Muscle layer of duodenum (tissue), 2 donors: ENCODE data around the gene CENPT.
A peak's percentile ranks its signal among the peaks of the same experiment; 100 is the strongest.

ENCODE experiments used
- H3K27ac ChIP-seq: one replicate; pipeline ENCODE4 v1.7.0; 2013; ENCODE audit warnings: mild to moderate bottlenecking, low read length
- H3K27me3 ChIP-seq: one replicate; pipeline ENCODE4 v1.7.0; 2013; ENCODE audit warnings: low read depth, mild to moderate bottlenecking, control low read depth, low read length
- H3K36me3 ChIP-seq, 2 donors: one replicate each; pipeline ENCODE4 v1.7.0; 2013; ENCODE audit warnings: low read length in 2 of 2, control low read depth in 1 of 2, mild to moderate bottlenecking in 1 of 2; ENCODE audit not compliant: insufficient read depth in 2 of 2, control insufficient read depth in 1 of 2
- H3K4me1 ChIP-seq, 2 donors: one replicate each; pipeline ENCODE4 v1.7.0; 2013; ENCODE audit warnings: low read length in 2 of 2, mild to moderate bottlenecking in 2 of 2, control low read depth in 1 of 2, moderate library complexity in 1 of 2; ENCODE audit not compliant: insufficient read depth in 2 of 2, control insufficient read depth in 1 of 2
- H3K4me3 ChIP-seq, 2 donors: one replicate each; pipeline ENCODE4 v1.7.0; 2013; ENCODE audit warnings: low read length in 2 of 2, low read depth in 1 of 2, mild to moderate bottlenecking in 1 of 2
- H3K9me3 ChIP-seq, 2 donors: one replicate each; pipeline ENCODE4 v1.7.0; 2013; ENCODE audit warnings: low read length in 2 of 2, control low read depth in 1 of 2, mild to moderate bottlenecking in 1 of 2; ENCODE audit not compliant: control insufficient read depth in 1 of 2
- donor health status: healthy.

The CENPT gene

DNA sequence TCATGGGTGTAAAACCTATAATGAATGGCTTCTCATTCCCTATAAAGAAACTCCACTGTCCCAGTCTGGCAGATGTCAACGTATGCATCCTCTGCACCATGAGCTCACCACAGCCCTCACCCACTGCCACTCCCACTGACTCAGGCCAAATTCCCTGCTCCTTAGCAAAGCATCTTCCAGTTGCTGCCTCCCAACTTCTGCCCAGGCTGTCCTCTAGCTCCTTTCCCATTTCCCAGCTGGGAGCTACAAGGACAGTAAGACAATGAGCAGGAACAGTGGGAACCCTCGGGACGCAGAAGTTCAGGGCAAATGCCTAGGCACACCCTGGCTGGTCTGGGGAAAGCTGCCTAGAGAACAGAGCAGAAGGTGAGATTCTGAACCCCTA lies 14.5 kb downstream of the CENPT start:
- H3K36me3 ChIP-seq: peaks cover 34 to 44% of the 10 kb centered on the region in 2 donors
- peak overlapping the region; percentile 62 for H3K27ac ChIP-seq
- H3K27me3 ChIP-seq: no peaks in the 10 kb centered on the region
- peak overlapping the region; percentile 78 to 81 for H3K4me3 ChIP-seq
- H3K9me3 ChIP-seq: no peaks in the 10 kb centered on the region
- peaks cover 4 to 10% of the 10 kb centered on the region in 2 donors for H3K4me1 ChIP-seq

DNA sequence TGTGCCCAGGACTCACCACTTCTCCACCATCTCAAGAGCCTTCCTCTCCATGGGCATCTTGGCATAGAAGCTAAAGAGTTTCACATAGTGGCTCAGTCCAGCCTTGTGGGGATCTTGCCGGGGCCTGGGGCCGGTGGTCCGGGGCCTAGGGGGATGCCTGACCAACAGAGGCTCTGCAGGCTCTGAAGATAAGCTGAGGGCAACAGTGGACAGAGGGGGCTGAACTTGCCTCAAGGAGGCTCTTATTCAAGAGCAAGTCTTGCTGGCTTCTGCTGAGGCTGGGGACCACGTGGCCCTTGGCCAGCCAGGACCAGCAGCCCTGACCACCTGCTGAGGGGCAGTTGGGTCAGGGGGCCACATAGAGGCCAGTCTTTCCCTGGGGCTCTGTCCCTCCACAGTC lies 18.8 kb downstream of the CENPT start:
- Histone ChIP-seq H3K36me3 (peaks cover 40 to 57% of the 10 kb centered on the region in 2 donors), H3K4me1 (peaks cover 0 to 10% of the 10 kb centered on the region in 2 donors)

DNA sequence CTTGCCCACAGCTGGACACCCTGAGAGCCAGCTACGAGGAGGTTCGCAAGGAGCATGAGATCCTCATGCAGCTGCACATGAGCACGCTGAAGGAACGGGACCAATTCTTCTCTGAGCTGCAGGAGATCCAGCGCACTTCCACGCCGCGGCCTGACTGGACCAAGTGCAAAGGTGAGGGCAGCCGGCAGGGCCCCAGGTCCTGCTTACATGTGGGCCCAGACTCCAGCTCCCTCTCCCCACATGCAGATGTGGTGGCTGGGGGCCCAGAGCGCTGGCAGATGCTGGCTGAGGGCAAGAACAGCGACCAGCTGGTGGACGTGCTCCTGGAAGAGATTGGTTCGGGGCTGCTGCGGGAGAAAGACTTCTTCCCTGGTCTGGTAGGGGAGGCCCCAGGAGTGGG lies 21.6 kb downstream of the CENPT start:
- Histone ChIP-seq H3K9me3 (no peaks in the 10 kb centered on the region), H3K36me3 (peaks cover 32 to 43% of the 10 kb centered on the region in 2 donors)

More for the DNA sequence above, 18.8 kb downstream of the CENPT start:
- no peaks in the 10 kb centered on the region for H3K9me3 ChIP-seq
- H3K27ac ChIP-seq: no peak overlapping the region
- H3K4me3 ChIP-seq: no peak overlapping the region
- H3K27me3 ChIP-seq: no peaks in the 10 kb centered on the region

DNA sequence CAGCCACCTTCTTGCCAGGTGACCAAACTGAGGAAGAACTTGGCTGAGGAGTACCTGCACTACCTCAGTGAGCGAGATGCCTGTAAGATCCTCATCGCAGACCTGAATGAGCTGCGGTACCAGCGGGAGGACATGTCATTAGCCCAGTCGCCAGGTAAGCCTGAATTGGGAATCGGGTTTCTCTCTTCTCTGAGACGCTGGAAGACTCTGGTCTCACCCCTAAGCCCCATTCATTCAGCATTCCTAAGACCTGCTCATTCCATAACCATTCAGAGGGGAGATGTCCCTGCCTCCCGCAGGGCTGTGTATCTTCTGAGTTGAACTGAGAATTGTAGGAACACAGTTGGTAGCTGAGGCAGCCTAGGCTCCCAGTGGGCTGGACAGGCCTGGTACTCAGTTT lies 22.4 kb downstream of the CENPT start:
- no peaks in the 10 kb centered on the region for H3K9me3 ChIP-seq
- no peaks in the 10 kb centered on the region for H3K27me3 ChIP-seq
- no peak overlapping the region for H3K4me3 ChIP-seq
- H3K4me1 ChIP-seq: no peaks in the 10 kb centered on the region
- peaks cover 26 to 35% of the 10 kb centered on the region in 2 donors for H3K36me3 ChIP-seq
- no peak overlapping the region for H3K27ac ChIP-seq

More for the DNA sequence above, 21.6 kb downstream of the CENPT start:
- Histone ChIP-seq H3K27me3 (no peaks in the 10 kb centered on the region), H3K27ac (no peak overlapping the region), H3K4me1 (no peaks in the 10 kb centered on the region), H3K4me3 (no peak overlapping the region)

DNA sequence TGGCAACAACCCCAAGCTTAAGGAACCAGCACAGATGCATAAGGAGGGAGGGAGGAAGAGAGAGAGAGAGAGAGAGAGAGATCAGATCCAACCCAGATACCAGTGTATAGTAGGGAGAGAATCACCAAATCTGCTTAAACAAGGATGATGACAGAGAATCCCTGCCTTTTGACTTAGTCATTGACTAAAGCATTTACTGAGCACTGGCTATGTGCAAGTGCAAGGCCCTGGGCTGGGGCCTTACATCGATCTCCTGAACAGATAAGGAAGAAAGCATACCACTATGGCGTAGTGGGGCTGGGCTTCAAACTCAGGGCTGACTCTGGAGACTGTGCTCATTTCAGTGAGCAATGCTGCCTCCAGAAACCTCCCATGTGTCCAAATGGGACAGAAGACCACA lies 25.0 kb downstream of the CENPT start:
- Histone ChIP-seq H3K9me3 (no peaks in the 10 kb centered on the region), H3K36me3 (peaks cover under 1 to 9% of the 10 kb centered on the region in 2 donors), H3K27ac (no peak overlapping the region), H3K27me3 (no peaks in the 10 kb centered on the region), H3K4me3 (no peak overlapping the region), H3K4me1 (no peaks in the 10 kb centered on the region)

DNA sequence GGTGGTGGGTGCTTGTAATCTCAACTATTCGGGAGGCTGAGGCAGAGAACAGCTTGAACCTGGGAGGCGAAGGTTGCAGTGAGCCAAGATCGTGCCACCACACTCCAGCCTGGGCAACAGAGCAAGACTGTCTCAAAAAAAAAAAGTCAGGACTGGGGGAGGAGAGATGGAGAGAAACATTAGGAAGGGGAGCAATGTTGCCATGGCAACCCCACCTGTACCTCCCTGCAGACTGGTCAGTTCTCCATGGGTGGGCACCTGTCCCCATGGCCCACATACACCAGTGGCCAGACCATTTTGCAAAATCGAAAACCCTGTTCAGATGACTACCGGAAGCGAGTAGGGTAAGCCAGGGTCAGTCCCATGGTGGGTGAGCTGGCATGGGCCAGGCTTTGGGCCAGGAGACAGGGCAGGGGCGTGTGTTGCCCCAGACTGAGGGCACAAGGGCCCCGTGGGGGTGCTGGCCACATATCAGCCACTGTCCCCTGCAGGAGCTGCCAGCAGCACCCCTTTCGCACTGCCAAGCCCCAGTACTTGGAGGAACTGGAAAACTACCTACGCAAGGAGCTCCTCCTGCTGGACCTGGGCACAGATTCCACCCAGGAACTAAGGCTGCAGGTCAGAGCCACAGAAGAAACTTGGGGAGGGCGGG lies 26.8 kb downstream of the CENPT start:
- Histone ChIP-seq H3K4me3 (no peak overlapping the region), H3K36me3 (no peaks in the 10 kb centered on the region), H3K4me1 (no peaks in the 10 kb centered on the region), H3K27me3 (no peaks in the 10 kb centered on the region), H3K9me3 (no peaks in the 10 kb centered on the region), H3K27ac (no peak overlapping the region)

DNA sequence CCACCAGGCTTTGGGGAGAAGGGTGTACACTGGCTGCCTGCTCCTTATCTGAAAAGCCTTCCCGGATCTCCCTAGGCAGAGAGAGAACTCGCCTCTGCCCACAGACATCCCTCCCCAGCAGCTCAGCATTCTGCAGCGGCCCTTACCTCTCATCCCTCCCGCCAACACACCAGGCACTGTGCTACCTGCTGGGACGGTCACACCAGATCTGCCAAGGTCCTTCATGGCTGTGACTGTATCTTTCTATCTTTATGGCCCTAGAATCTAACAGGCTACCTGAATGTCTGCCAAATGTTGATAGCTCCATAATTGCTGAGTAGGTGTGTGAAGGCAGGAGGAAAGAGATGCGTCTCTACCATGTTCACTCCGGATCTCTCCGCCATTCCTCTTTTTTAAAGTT lies 32.9 kb downstream of the CENPT start:
- H3K9me3 ChIP-seq: no peaks in the 10 kb centered on the region
- H3K4me1 ChIP-seq: no peaks in the 10 kb centered on the region
- H3K27ac ChIP-seq: no peak overlapping the region
- no peak overlapping the region for H3K4me3 ChIP-seq
- H3K27me3 ChIP-seq: no peaks in the 10 kb centered on the region
- H3K36me3 ChIP-seq: no peaks in the 10 kb centered on the region

DNA sequence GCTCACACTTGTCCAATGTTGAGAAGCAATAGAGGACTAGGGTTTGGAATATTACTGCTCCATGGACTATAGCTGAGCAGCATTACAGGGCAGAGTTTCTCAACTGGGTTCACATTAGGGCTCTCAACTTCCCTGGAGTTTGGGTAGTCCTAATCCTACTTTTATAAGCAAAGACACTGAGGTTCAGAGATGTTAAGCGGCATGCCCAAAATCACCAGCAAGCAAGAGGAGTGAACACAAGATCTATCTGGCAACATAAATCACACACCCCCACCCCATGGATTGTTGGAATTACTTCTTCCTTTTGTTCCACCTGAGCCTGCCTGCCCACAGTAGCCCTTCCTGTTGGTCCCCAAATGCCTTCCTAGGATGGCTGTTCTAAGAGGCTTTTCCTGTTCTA lies 35.6 kb downstream of the CENPT start:
- Histone ChIP-seq H3K9me3 (no peaks in the 10 kb centered on the region), H3K27ac (no peak overlapping the region), H3K36me3 (no peaks in the 10 kb centered on the region), H3K4me3 (no peak overlapping the region), H3K27me3 (no peaks in the 10 kb centered on the region), H3K4me1 (peaks cover 2 to 8% of the 10 kb centered on the region in 2 donors)

DNA sequence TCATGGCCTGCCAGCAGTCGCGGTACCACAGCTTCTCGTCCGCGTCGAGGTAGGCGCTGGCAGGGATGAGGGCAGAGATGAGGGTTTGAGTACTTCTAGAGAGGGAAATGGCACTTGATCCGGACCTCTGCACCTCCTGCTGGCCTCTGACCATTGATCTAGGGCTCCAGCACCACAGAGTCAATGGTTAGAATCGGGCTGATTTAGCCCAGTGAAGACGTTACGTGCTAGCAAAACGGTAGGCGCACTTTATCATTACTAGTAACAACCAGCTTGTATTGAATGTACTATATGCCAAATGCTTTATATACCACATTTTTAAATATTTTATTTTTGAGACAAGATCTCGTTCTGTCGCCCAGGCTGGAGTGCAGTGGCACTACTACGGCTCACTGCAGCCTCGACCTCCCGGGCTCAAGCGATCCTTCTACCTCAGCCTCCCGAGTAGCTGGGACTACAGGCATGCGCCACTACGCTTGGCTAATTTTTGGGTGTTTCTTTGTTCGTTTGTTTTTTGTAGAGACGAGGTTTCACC lies 40.3 kb downstream of the CENPT start:
- Histone ChIP-seq H3K9me3 (no peaks in the 10 kb centered on the region), H3K4me1 (peaks cover 11 to 21% of the 10 kb centered on the region in 2 donors), H3K36me3 (peaks cover 5% of the 10 kb centered on the region in 2 donors), H3K27me3 (no peaks in the 10 kb centered on the region), H3K4me3 (peak overlapping the region; percentile 89 to 96), H3K27ac (peak overlapping the region; percentile 16)

DNA sequence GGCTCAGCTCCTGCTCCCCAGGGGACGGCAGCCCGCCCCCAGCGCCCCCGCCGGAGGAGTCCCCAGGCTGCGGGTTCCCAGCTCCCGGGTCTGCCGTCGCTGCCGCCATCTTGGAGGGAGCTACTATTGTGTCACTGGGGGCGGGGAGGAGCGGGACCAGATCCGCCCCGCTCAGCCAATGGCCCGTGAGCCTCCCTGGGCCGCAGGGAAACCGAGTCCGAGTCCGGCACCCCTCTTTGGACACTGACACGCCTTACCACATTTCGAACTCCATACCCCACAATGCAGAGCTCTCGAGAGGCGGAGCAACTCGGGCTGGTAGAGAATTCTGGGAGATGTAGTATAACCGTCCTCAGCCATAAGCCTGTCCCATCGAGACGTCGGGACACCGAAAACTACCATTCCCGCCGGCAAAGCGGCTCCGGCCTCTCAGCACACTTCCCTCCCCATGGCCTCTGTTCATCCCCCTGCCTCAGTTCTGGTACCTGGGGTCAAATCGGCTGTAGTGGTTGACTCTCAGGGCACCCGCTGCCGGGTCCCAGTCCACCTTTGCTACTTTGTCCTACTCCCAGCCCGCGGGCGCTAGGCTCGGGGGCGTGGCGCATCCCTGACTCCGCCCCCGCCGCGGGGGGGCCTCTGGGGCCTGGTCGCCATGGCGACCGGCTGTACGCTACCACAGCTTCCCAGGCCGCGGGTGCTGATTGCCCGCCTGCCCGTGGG lies 40.9 kb downstream of the CENPT start, which contains the start of the genes RANBP10 and TSNAXIP1:
TSS of gene RANBP10 (minus strand) at position 133 of the 720 bp plus-strand sequence. CDS start at position 109, 24 bp downstream.
TSS of gene TSNAXIP1 (plus strand) at position 462 of the 720 bp plus-strand sequence. CDS start 261 bp downstream, outside the sequence.
- no peaks in the 10 kb centered on the region for H3K9me3 ChIP-seq
- peaks cover 5 to 8% of the 10 kb centered on the region in 2 donors for H3K36me3 ChIP-seq
- peak within 1 kb of the TSS; percentile 89 to 96 for H3K4me3 ChIP-seq
- peak within 1 kb of the TSS; percentile 75 for H3K27ac ChIP-seq
- H3K27me3 ChIP-seq: no peaks in the 10 kb centered on the region
- H3K4me1 ChIP-seq: peaks cover 11 to 21% of the 10 kb centered on the region in 2 donors

DNA sequence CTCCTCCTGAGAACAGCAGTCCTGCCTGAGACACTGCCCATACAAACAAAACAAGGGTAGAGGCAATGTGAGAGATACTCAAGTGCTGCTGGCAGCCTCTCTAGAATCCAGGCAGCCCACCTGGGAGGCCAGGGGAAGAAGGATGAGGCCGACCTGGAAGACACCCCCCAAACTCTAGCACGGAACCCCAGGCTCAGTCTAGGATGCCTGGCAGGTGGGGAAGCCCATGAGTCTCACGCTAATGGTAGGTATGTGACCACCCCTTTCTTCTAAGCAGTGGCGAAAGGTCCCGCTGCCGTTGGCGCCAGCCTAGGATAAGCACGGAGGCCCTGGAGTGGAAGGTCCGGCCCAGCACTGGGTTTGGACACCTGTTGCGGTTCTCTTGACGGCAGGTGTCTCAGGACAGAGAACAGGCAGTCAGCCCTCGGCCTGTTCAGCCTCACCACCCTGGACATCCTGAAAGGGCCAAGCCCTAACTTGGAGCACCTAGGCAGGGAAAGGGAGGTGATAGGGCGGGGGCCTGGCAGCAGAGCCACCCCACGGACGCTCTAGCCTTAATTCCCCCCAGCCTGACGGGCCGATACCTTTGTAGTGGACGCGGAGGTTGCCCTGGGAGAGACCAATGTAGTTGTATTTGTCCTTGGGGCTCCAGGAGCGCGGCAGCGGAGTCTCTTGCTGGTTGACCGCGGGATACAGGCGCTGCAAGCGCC lies 41.6 kb downstream of the CENPT start:
- Histone ChIP-seq H3K27ac (peak overlapping the region; percentile 75), H3K9me3 (no peaks in the 10 kb centered on the region), H3K27me3 (no peaks in the 10 kb centered on the region), H3K4me3 (peak overlapping the region; percentile 89 to 96), H3K4me1 (peaks cover 11 to 27% of the 10 kb centered on the region in 2 donors), H3K36me3 (peaks cover 5 to 15% of the 10 kb centered on the region in 2 donors)
